Smooth muscle cell (in vitro differentiated cells): ENCODE measurements around the gene ROR2. TPM values are rescaled to one million over a fixed set of nuclear protein-coding genes. Genes with fewer than 3 reads are reported as not detected.

Experiments used
- DNase-seq: peaks from one replicate; lab custom pipeline; 2025; ENCODE audit not compliant: unreplicated experiment; lab: John Stamatoyannopoulos, UW
- H2AFZ ChIP-seq: fragments of 200-600 bp; sonication (generic); 2 replicates; pipeline ENCODE4 v1.6.0; 2016; ENCODE audit warnings: antibody characterized with exemption, low read depth, mild to moderate bottlenecking
- H3F3A ChIP-seq: fragments of 200-600 bp; sonication (generic); 2 replicates; pipeline ENCODE4 v1.6.0; 2017; ENCODE audit warnings: antibody characterized with exemption, low read depth
- H3K27ac ChIP-seq: fragments of 200-600 bp; sonication (generic); 2 replicates; pipeline ENCODE4 v1.5.1; 2016; ENCODE audit warnings: low read depth, mild to moderate bottlenecking
- H3K27me3 ChIP-seq: fragments of 200-600 bp; sonication (generic); 2 replicates; pipeline ENCODE4 v1.6.1; 2016; ENCODE audit warnings: low read depth, mild to moderate bottlenecking
- H3K36me3 ChIP-seq: fragments of 200-600 bp; sonication (generic); 2 replicates; pipeline ENCODE4 v1.5.1; 2016; ENCODE audit warnings: low read depth
- H3K4me1 ChIP-seq: fragments of 200-600 bp; sonication (generic); 2 replicates; pipeline ENCODE4 v1.5.1; 2016; ENCODE audit warnings: low read depth
- H3K4me2 ChIP-seq: fragments of 200-600 bp; sonication (generic); 2 replicates; pipeline ENCODE4 v1.6.0; 2016; ENCODE audit warnings: mild to moderate bottlenecking
- H3K4me3 ChIP-seq: fragments of 200-600 bp; sonication (generic); 2 replicates; pipeline ENCODE4 v1.5.1; 2016; ENCODE audit warnings: mild to moderate bottlenecking
- H3K79me2 ChIP-seq: fragments of 200-600 bp; sonication (generic); 2 replicates; pipeline ENCODE4 v1.6.0; 2016; ENCODE audit warnings: low read depth, mild to moderate bottlenecking
- H3K9ac ChIP-seq: fragments of 200-600 bp; sonication (generic); 2 replicates; pipeline ENCODE4 v1.6.0; 2016; ENCODE audit warnings: low read depth
- H3K9me3 ChIP-seq: fragments of 200-600 bp; sonication (generic); replicated peaks from 2 replicates; pipeline ENCODE4 v1.5.1; 2016; ENCODE audit warnings: low read depth
- H4K20me1 ChIP-seq: fragments of 200-600 bp; sonication (generic); 2 replicates; pipeline ENCODE4 v1.6.0; 2016; ENCODE audit warnings: low read depth
- CTCF ChIP-seq: fragments of 200-600 bp; sonication (generic); IDR thresholded peaks from 2 replicates; pipeline ENCODE4 v1.5.1; 2017; ENCODE audit warnings: borderline replicate concordance, mild to moderate bottlenecking, antibody characterized with exemption; ENCODE audit not compliant: insufficient read depth, poor library complexity, severe bottlenecking
- WGBS: methylation state at CpG from one replicate; pipeline ENCODE4 v1.1.7; 2016; ENCODE audit warnings: low lambda C conversion rate; 5-methylcytosine and 5-hydroxymethylcytosine counted together
- polyA plus RNA-seq: library from polyadenylated mRNA; unstranded; fragments of >200 nt; fragmentation: Nextera tagmentation; extraction: Ambion mirVana; gene quantifications from 2 replicates; pipeline ENCODE4 v1.2.1, GENCODE V29; 2016
- total RNA-seq: library from RNA; depleted of rRNA; stranded (reverse); fragments of >200 nt; gene quantifications from 2 replicates; pipeline ENCODE4 v1.2.3, GENCODE V29; 2014

ROR2 gene
- total and polyA plus RNA-seq, 2 experiments from 2014 or later: 16.7 to 21.7 TPM

- no peak for TF ChIP-seq CTCF
- 84% methylated on average over 3 of the region's 3 CpGs for WGBS
- Histone ChIP-seq H3K9me3 (no peaks in the 10 kb centered on the region), H2AFZ (no peak overlapping the region), H3K9ac (no peak overlapping the region), H4K20me1 (no peaks in the 10 kb centered on the region), H3F3A (peaks cover 2% of the 10 kb centered on the region), H3K4me1 (peaks cover 6% of the 10 kb centered on the region), H3K4me2 (no peak overlapping the region), H3K4me3 (no peak overlapping the region), H3K36me3 (no peaks in the 10 kb centered on the region), H3K27ac (no peak overlapping the region), H3K79me2 (no peaks in the 10 kb centered on the region), H3K27me3 (no peaks in the 10 kb centered on the region)
- DNase-seq: no peak
Measured at GRCh38 chr9:91720313-91720712, 229.7 kb downstream of the ROR2 start.

GRCh38 chr9:91718071-91718470, 232.0 kb downstream of the ROR2 start:
- no peak overlapping the region for H3K4me3 ChIP-seq
- H3K27me3 ChIP-seq: no peaks in the 10 kb centered on the region
- H3K9me3 ChIP-seq: no peaks in the 10 kb centered on the region
- no peaks in the 10 kb centered on the region for H3K79me2 ChIP-seq
- WGBS: 91% methylated on average over 9 of the region's 9 CpGs
- no peak for TF ChIP-seq CTCF
- H3K4me2 ChIP-seq: no peak overlapping the region
- H3K36me3 ChIP-seq: no peaks in the 10 kb centered on the region
- no peak overlapping the region for H2AFZ ChIP-seq
- H3K4me1 ChIP-seq: peaks cover 14% of the 10 kb centered on the region
- H3K27ac ChIP-seq: no peak overlapping the region
- no peaks in the 10 kb centered on the region for H4K20me1 ChIP-seq
- no peak overlapping the region for H3K9ac ChIP-seq
- DNase-seq: no peak
- peaks cover 11% of the 10 kb centered on the region for H3F3A ChIP-seq

- WGBS: 97% methylated on average over 7 of the region's 7 CpGs
- no peaks in the 10 kb centered on the region for H4K20me1 ChIP-seq
- no peak overlapping the region for H3K27ac ChIP-seq
- H3F3A ChIP-seq: peaks cover 22% of the 10 kb centered on the region
- no peaks in the 10 kb centered on the region for H3K79me2 ChIP-seq
- no peak for DNase-seq
- H3K4me3 ChIP-seq: no peak overlapping the region
- no peak overlapping the region for H2AFZ ChIP-seq
- TF ChIP-seq CTCF: no peak
- no peak overlapping the region for H3K4me2 ChIP-seq
- no peaks in the 10 kb centered on the region for H3K27me3 ChIP-seq
- H3K9me3 ChIP-seq: no peaks in the 10 kb centered on the region
- peaks cover 14% of the 10 kb centered on the region for H3K4me1 ChIP-seq
- H3K36me3 ChIP-seq: no peaks in the 10 kb centered on the region
- no peak overlapping the region for H3K9ac ChIP-seq
Measured at GRCh38 chr9:91716815-91717214, 233.2 kb downstream of the ROR2 start.

GRCh38 chr9:91716239-91716638, 233.8 kb downstream of the ROR2 start:
- no peak overlapping the region for H3K4me2 ChIP-seq
- H3K9ac ChIP-seq: no peak overlapping the region
- no peak for DNase-seq
- H2AFZ ChIP-seq: no peak overlapping the region
- no peak for TF ChIP-seq CTCF
- no peaks in the 10 kb centered on the region for H4K20me1 ChIP-seq
- peaks cover 11% of the 10 kb centered on the region for H3K4me1 ChIP-seq
- no peaks in the 10 kb centered on the region for H3K79me2 ChIP-seq
- no peak overlapping the region for H3K4me3 ChIP-seq
- H3K27ac ChIP-seq: no peak overlapping the region
- WGBS: 97% methylated on average over 4 of the region's 4 CpGs
- no peaks in the 10 kb centered on the region for H3K27me3 ChIP-seq
- H3F3A ChIP-seq: peaks cover 22% of the 10 kb centered on the region
- H3K9me3 ChIP-seq: no peaks in the 10 kb centered on the region
- no peaks in the 10 kb centered on the region for H3K36me3 ChIP-seq
